Left lung (tissue), 10 donors: ENCODE data around the gene GALNT6. TPM values are rescaled to one million over a fixed set of nuclear protein-coding genes. Genes with fewer than 3 reads are reported as not detected.
A peak's percentile ranks its signal among the peaks of the same experiment; 100 is the strongest.

Source experiments
- ATAC-seq: fragments of 200-7000 bp; cut with Tn5 transposase; one replicate; pipeline ENCODE4 v1.9.1; 2020; ENCODE audit warnings: moderate library complexity
- DNase-seq, 4 donors: peaks; one replicate each; pipeline ENCODE4 v3.0.0-alpha.2; 2013 to 2020
- H3K27ac ChIP-seq, 2 donors: fragments of 200-600 bp; sonication (generic) in 1 of 2; one replicate each; pipeline versions ENCODE4 v1.5.0 to v1.8.0; 2020 to 2021
- H3K27me3 ChIP-seq, 2 donors: fragments of 200-600 bp; sonication (generic) in 1 of 2; one replicate each; pipeline versions ENCODE4 v1.5.0 to v1.8.0; 2020 to 2021
- H3K36me3 ChIP-seq, 2 donors: fragments of 200-600 bp; sonication (generic) in 1 of 2; one replicate each; pipeline versions ENCODE4 v1.5.0 to v1.8.0; 2020 to 2021
- H3K4me1 ChIP-seq, 2 donors: fragments of 200-600 bp; one replicate each; pipeline ENCODE4 v1.8.0; 2021
- H3K4me3 ChIP-seq, 2 donors: fragments of 200-600 bp; sonication (generic) in 1 of 2; one replicate each; pipeline versions ENCODE4 v1.5.0 to v1.8.0; 2020 to 2021; ENCODE audit warnings: mild to moderate bottlenecking in 1 of 2
- H3K9me3 ChIP-seq, 2 donors: fragments of 200-600 bp; sonication (generic) in 1 of 2; one replicate each; pipeline versions ENCODE4 v1.5.0 to v1.8.0; 2020 to 2021
- CTCF ChIP-seq, 2 donors: fragments of 200-600 bp; sonication (generic) in 1 of 2; IDR thresholded peaks; one replicate each; pipeline versions ENCODE4 v1.5.0 to v1.8.0; 2021; ENCODE audit warnings: antibody characterized with exemption in 2 of 2
- intact Hi-C, 2 donors: fragments of 100-400 bp; cut with DNase I; formaldehyde crosslinking; loops; one replicate each; pipeline versions ENCODE4 v1.11.2 to v1.14.2; 2022
- polyA plus RNA-seq, 6 donors: library from polyadenylated mRNA; unstranded; fragments of 120-200 nt; gene quantifications; one replicate each; pipeline ENCODE4 v1.2.1, GENCODE V29; 2013; ENCODE audit not compliant: insufficient read length in 6 of 6
- total RNA-seq, 2 donors: library from RNA; stranded (reverse); fragmentation: NEBNext Ultra II Directional; extraction: Animal tissue kit (Norgen Biotek cat#: 25700); gene quantifications; one replicate each; pipeline ENCODE4 v1.2.1, GENCODE V29; 2021
- donor health status: DM: no; HTN: yes; CAD: no.
- donor health status: DM: no; HTN: no; CAD: no.

The GALNT6 gene
- total and polyA plus RNA-seq, 8 donors: 1.8 to 21.8 (median 2.6) TPM

- Histone ChIP-seq H3K4me1 (no peaks in the 10 kb centered on the region), H3K36me3 (no peaks in the 10 kb centered on the region), H3K27ac (no peak overlapping the region), H3K27me3 (no peaks in the 10 kb centered on the region), H3K4me3 (no peak overlapping the region), H3K9me3 (no peaks in the 10 kb centered on the region)
- intact Hi-C loops: loop anchor here in 1 of 2 donors (10.0 kb wide), 1 partner anchor 74 kb away; the partner anchor contains the start of gene SMAGP
- ATAC-seq (no peak), DNase-seq (no peak)
- no peak for TF ChIP-seq CTCF (IDR thresholded peaks at IDR 0.05)
Measured at GRCh38 chr12:51349026-51349425, 42.2 kb downstream of the GALNT6 start.

GRCh38 chr12:51348116-51348515 lies 43.1 kb downstream of the GALNT6 start:
- intact Hi-C loops: loop anchor here in 1 of 2 donors (10.0 kb wide), 1 partner anchor 73 kb away; the partner anchor contains the start of gene SMAGP
- Histone ChIP-seq H3K9me3 (no peaks in the 10 kb centered on the region), H3K4me1 (no peaks in the 10 kb centered on the region), H3K4me3 (no peak overlapping the region), H3K27ac (no peak overlapping the region), H3K27me3 (no peaks in the 10 kb centered on the region), H3K36me3 (no peaks in the 10 kb centered on the region)
- no peak for TF ChIP-seq CTCF (IDR thresholded peaks at IDR 0.05)
- DNase-seq: peak in 1 of 4 donors; percentile 16
- ATAC-seq: no peak

- no peak within 1 kb of the TSS for H3K27ac ChIP-seq
- ATAC-seq (no peak), DNase-seq (no peak)
- no peak for TF ChIP-seq CTCF (IDR thresholded peaks at IDR 0.05)
- intact Hi-C loops: loop anchor here in 1 of 2 donors (10.0 kb wide), 1 partner anchor 72 kb away; the partner anchor contains the start of gene SMAGP
- H3K4me3 ChIP-seq: no peak within 1 kb of the TSS
- H3K36me3 ChIP-seq: no peaks in the 10 kb centered on the region
- H3K9me3 ChIP-seq: no peaks in the 10 kb centered on the region
- no peaks in the 10 kb centered on the region for H3K4me1 ChIP-seq
- no peaks in the 10 kb centered on the region for H3K27me3 ChIP-seq
Measured at GRCh38 chr12:51346581-51346980, 44.6 kb downstream of the GALNT6 start, which contains the start of gene CELA1. Gene CELA1 (minus strand): TSS chr12:51346679. CDS start chr12:51346638, 41 bp downstream.

GRCh38 chr12:51345681-51346080 lies 45.5 kb downstream of the GALNT6 start:
- peaks cover 0 to 9% of the 10 kb centered on the region in 2 donors for H3K4me1 ChIP-seq
- TF ChIP-seq CTCF (IDR thresholded peaks at IDR 0.05): no peak
- no peak overlapping the region for H3K27ac ChIP-seq
- intact Hi-C loops: loop anchor here in 1 of 2 donors (10.0 kb wide), 1 partner anchor 71 kb away; the partner anchor contains the start of gene SMAGP
- H3K4me3 ChIP-seq: no peak overlapping the region
- ATAC-seq (no peak), DNase-seq (no peak)
- no peaks in the 10 kb centered on the region for H3K27me3 ChIP-seq
- no peaks in the 10 kb centered on the region for H3K9me3 ChIP-seq
- no peaks in the 10 kb centered on the region for H3K36me3 ChIP-seq

GRCh38 chr12:51343201-51343600 lies 48.0 kb downstream of the GALNT6 start:
- ATAC-seq (no peak), DNase-seq (no peak)
- H3K27ac ChIP-seq: no peak overlapping the region
- H3K27me3 ChIP-seq: no peaks in the 10 kb centered on the region
- no peak overlapping the region for H3K4me3 ChIP-seq
- no peaks in the 10 kb centered on the region for H3K36me3 ChIP-seq
- intact Hi-C loops: loop anchor here in 1 of 2 donors (10.0 kb wide), 1 partner anchor 68 kb away; the partner anchor contains the start of gene SMAGP
- peaks cover 0 to 10% of the 10 kb centered on the region in 2 donors for H3K4me1 ChIP-seq
- no peaks in the 10 kb centered on the region for H3K9me3 ChIP-seq
- no peak for TF ChIP-seq CTCF (IDR thresholded peaks at IDR 0.05)
